Sigmoid colon (tissue), 4 donors: ENCODE data around the gene RALGAPB.

Source experiments
- CTCF ChIP-seq, 4 experiments: fragments of 450-650 bp in 3 of 4; fragments of 200-600 bp in 1 of 4; IDR thresholded peaks; one replicate each; pipeline ENCODE4 v1.5.1; 2016 to 2019; ENCODE audit warnings: antibody characterized with exemption in 4 of 4, mild to moderate bottlenecking in 3 of 4, moderate library complexity in 2 of 4
- POLR2A ChIP-seq, 2 donors: fragments of 450-650 bp; IDR thresholded peaks; one replicate each; pipeline ENCODE4 v1.6.1; 2016; ENCODE audit warnings: antibody characterized with exemption in 2 of 2, mild to moderate bottlenecking in 2 of 2, moderate library complexity in 2 of 2
- POLR2AphosphoS5 ChIP-seq, 4 donors: sonication (generic); formaldehyde crosslinking; IDR thresholded peaks; one replicate each; pipeline ENCODE4 v1.6.1; 2017; ENCODE audit warnings: antibody characterized with exemption in 4 of 4

GRCh38 chr20:38625896-38626295 is 153.3 kb downstream of the RALGAPB start:
- TF ChIP-seq POLR2AphosphoS5 (IDR thresholded peaks at IDR 0.05) (no peak), CTCF (IDR thresholded peaks at IDR 0.05) (no peak), POLR2A (IDR thresholded peaks at IDR 0.05) (no peak)
